Sigmoid colon (tissue), 7 donors: Measurements from ENCODE around the gene MLN. TPM values are rescaled to one million over a fixed set of nuclear protein-coding genes. Genes with fewer than 3 reads are reported as not detected.

Experiments
- DNase-seq: peaks from one replicate; pipeline ENCODE4 v3.0.0-alpha.2; 2019
- H3K27ac ChIP-seq, 4 donors: fragments of 200-600 bp; sonication (generic); one replicate each; pipeline ENCODE4 v1.5.1; 2016 to 2019; ENCODE audit warnings: mild to moderate bottlenecking in 1 of 4
- H3K27me3 ChIP-seq, 3 donors: fragments of 200-600 bp; sonication (generic); one replicate each; pipeline ENCODE4 v1.5.1; 2019; ENCODE audit warnings: mild to moderate bottlenecking in 1 of 3
- H3K36me3 ChIP-seq, 4 donors: fragments of 200-600 bp; sonication (generic); one replicate each; pipeline ENCODE4 v1.5.1; 2016 to 2019
- H3K4me1 ChIP-seq, 4 donors: fragments of 200-600 bp; sonication (generic); one replicate each; pipeline ENCODE4 v1.5.1; 2017 to 2019
- H3K4me3 ChIP-seq, 4 donors: fragments of 200-600 bp; sonication (generic); one replicate each; pipeline ENCODE4 v1.5.1; 2017 to 2019; ENCODE audit warnings: mild to moderate bottlenecking in 2 of 4, moderate library complexity in 1 of 4
- H3K9me3 ChIP-seq, 4 donors: fragments of 200-600 bp in 3 of 4; sonication (generic) in 3 of 4; one replicate each; pipeline versions ENCODE4 v1.5.1 to v1.6.1; 2013 to 2019
- EP300 ChIP-seq, 4 donors: sonication (generic); formaldehyde crosslinking; IDR thresholded peaks; one replicate each; pipeline ENCODE4 v1.6.1; 2017; ENCODE audit warnings: antibody characterized with exemption in 4 of 4
- POLR2A ChIP-seq, 2 donors: fragments of 450-650 bp; IDR thresholded peaks; one replicate each; pipeline ENCODE4 v1.6.1; 2016; ENCODE audit warnings: antibody characterized with exemption in 2 of 2, mild to moderate bottlenecking in 2 of 2, moderate library complexity in 2 of 2
- POLR2AphosphoS5 ChIP-seq, 4 donors: sonication (generic); formaldehyde crosslinking; IDR thresholded peaks; one replicate each; pipeline ENCODE4 v1.6.1; 2017; ENCODE audit warnings: antibody characterized with exemption in 4 of 4
- WGBS, 2 donors: extraction: QIAGEN DNeasy Blood & Tissue Kit; methylation state at CpG; one replicate each; pipeline ENCODE4 v1.1.7; 2013; 5-methylcytosine and 5-hydroxymethylcytosine counted together
- intact Hi-C: fragments of 100-400 bp; cut with DNase I; formaldehyde crosslinking; loops from one replicate; pipeline ENCODE4 v1.15.1; 2023
- polyA plus RNA-seq, 3 donors: library from polyadenylated mRNA; stranded (reverse); fragments of 200-250 nt; gene quantifications; one replicate each; pipeline ENCODE4 v1.2.3, GENCODE V29; 2013
- total RNA-seq, 4 donors: library from RNA; depleted of rRNA; stranded (reverse); fragments of >200 nt; gene quantifications; one replicate each; pipeline ENCODE4 v1.1.0, GENCODE V29; 2016
- TF ChIP-seq, protein P1 (sequence below), 4 experiments: fragments of 450-650 bp in 3 of 4; fragments of 200-600 bp in 1 of 4; IDR thresholded peaks; one replicate each; pipeline ENCODE4 v1.5.1; 2016 to 2019; ENCODE audit warnings: antibody characterized with exemption in 4 of 4, mild to moderate bottlenecking in 3 of 4, moderate library complexity in 2 of 4
- donor health status: healthy with polysubstance abuse.
- donor health status: Bipolar disorder and iron deficiency.
- donor health status: healthy.

MLN gene
- total and polyA plus RNA-seq, 7 donors: 0.48 TPM; not detected in 6

DNA sequence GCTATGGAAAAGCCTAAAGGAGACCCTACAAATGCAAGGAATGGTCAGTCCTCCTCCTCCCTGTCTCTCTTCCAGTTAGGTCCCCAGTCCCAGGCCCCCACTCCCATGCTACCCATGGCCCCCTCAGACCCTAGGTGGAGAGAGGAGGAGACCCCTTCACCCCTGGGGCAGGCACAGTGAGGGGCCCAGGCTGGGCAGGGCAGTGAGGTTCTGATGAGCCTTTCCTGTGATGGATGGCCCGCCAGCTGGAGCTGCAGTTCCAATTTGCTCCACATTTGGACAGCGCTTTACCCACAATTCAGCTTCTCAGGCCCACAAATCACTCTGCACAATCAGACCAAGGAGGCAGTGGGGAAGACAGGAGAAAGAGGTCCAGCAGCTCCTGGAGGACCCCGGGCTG lies 37.3 kb upstream of the MLN start:
- Histone ChIP-seq H3K9me3 (peaks cover 0 to 2% (median 0%) of the 10 kb centered on the region in 4 donors), H3K36me3 (no peaks in the 10 kb centered on the region), H3K4me3 (no peak overlapping the region), H3K4me1 (peaks cover 0 to 43% (median 26%) of the 10 kb centered on the region in 4 donors), H3K27me3 (no peaks in the 10 kb centered on the region), H3K27ac (no peak overlapping the region)
- 96 to 100% methylated on average over 3 of the region's 3 CpGs for WGBS, 2 donors
- TF ChIP-seq, protein P1, sequence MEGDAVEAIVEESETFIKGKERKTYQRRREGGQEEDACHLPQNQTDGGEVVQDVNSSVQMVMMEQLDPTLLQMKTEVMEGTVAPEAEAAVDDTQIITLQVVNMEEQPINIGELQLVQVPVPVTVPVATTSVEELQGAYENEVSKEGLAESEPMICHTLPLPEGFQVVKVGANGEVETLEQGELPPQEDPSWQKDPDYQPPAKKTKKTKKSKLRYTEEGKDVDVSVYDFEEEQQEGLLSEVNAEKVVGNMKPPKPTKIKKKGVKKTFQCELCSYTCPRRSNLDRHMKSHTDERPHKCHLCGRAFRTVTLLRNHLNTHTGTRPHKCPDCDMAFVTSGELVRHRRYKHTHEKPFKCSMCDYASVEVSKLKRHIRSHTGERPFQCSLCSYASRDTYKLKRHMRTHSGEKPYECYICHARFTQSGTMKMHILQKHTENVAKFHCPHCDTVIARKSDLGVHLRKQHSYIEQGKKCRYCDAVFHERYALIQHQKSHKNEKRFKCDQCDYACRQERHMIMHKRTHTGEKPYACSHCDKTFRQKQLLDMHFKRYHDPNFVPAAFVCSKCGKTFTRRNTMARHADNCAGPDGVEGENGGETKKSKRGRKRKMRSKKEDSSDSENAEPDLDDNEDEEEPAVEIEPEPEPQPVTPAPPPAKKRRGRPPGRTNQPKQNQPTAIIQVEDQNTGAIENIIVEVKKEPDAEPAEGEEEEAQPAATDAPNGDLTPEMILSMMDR (IDR thresholded peaks at IDR 0.05): no peak
- TF ChIP-seq POLR2A (IDR thresholded peaks at IDR 0.05): no peak
- no peak for TF ChIP-seq POLR2AphosphoS5 (IDR thresholded peaks at IDR 0.05)
- no peak for TF ChIP-seq EP300 (IDR thresholded peaks at IDR 0.05)
- intact Hi-C loops: no loop called here
- no peak for DNase-seq

DNA sequence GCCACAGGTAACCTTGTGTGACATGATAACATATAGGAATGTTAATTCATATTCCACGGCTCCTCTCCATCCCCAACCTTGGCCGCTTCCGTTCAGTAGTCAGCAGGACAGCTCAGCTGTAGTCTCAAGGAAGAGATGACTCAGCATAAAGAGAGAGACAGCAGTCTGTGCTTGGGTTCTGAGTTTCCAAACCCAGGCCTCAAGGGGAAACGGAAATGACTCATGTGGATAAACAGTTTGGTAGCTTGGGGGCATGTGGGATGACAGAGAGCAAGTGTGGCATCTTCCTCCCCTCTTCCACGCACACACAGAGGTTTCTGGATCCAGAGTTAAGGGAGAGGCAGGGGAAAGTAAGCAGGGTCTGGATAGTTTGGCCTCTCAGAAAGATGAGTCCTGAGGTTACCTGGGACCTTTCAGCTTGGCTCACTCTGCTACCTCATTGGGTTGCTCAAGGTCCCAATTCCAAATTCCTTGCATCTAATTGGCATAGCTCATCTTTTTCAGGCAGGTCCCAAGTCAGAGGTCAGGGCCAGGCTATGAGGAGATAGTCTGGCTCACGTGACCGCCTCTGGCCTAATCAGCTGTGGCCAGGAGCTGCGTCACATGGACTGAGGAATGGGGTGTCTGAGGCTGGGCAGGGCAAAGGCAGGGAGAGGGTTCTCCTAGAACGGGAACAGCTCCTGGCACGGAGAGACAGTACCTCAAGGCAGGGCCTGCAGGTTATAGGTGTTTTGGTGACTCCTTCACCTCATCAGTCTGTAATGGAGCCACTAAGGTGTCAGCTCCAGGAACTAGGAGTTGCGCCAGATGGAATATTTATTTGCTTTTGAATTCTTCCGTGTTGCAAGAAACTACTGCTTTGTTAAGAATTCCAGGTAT lies 36.5 kb upstream of the MLN start:
- intact Hi-C loops: no loop called here
- H3K9me3 ChIP-seq: peaks cover 0 to 2% (median 0%) of the 10 kb centered on the region in 4 donors
- TF ChIP-seq POLR2AphosphoS5 (IDR thresholded peaks at IDR 0.05): peak in 2 of 4 donors; percentile 23 to 48
- TF ChIP-seq, protein P1 (IDR thresholded peaks at IDR 0.05): no peak
- no peaks in the 10 kb centered on the region for H3K36me3 ChIP-seq
- peaks cover 0 to 43% (median 26%) of the 10 kb centered on the region in 4 donors for H3K4me1 ChIP-seq
- DNase-seq: no peak
- WGBS, 2 donors: 55 to 60% methylated on average over 12 of the region's 12 CpGs
- no peaks in the 10 kb centered on the region for H3K27me3 ChIP-seq
- no peak overlapping the region for H3K4me3 ChIP-seq
- no peak overlapping the region for H3K27ac ChIP-seq

DNA sequence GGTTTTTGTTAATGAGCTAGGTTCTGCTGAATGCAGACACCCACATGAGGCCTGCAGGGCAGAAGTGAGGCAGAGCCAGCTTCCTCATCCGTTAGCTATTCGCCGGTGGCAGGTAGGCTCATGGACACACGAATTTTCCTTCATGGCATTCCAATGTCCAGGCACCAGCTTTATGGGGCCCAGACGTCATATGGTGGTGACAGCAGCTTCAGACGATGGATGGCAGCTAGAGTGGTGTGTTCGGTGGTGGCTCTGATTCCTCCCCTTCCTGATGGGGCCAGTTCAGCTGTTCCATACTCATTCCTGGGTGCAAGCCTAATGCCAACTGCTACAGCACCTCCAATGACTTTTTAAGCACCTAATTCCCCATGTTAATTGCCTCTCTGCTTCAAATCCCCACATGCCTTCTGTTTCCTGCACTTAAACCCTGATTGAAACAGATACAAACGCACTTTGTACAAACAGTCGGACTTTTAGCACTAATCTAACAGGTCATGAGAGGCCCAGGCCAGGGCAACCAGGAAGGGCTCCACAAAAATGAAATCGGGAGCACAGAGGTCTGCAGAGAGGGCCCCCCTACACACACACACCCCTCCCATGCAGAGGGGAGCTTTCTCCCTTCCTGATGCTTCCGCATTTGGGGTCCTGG lies 35.7 kb upstream of the MLN start:
- 69 to 82% methylated on average over 11 of the region's 11 CpGs for WGBS, 2 donors
- no peak overlapping the region for H3K4me3 ChIP-seq
- H3K27me3 ChIP-seq: no peaks in the 10 kb centered on the region
- H3K9me3 ChIP-seq: peaks cover 0 to 2% (median 0%) of the 10 kb centered on the region in 4 donors
- no peaks in the 10 kb centered on the region for H3K36me3 ChIP-seq
- no peak overlapping the region for H3K27ac ChIP-seq
- TF ChIP-seq POLR2A (IDR thresholded peaks at IDR 0.05) (no peak), EP300 (IDR thresholded peaks at IDR 0.05) (no peak), POLR2AphosphoS5 (IDR thresholded peaks at IDR 0.05) (no peak)
- TF ChIP-seq, protein P1 (IDR thresholded peaks at IDR 0.05): no peak
- intact Hi-C loops: no loop called here
- DNase-seq: no peak
- peaks cover 0 to 43% (median 26%) of the 10 kb centered on the region in 4 donors for H3K4me1 ChIP-seq

DNA sequence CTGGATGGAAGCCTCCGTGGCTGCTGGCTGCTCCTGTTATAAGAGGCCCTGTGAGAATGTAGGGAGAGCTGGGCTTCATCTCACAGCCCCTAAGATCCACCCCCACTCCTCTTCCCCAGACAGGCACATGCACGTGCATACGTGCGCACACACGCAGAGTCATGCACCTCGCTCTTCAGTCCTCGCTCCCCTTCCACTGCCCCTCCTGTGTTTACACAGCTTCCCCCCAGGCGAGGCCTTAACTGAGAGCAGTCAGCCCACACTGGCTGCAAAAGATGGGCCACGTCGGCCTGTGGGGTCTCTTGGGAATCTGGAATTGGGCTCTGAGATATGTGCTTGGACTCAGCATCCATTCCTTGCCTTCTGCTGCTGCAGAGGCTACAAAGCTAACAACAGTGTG lies 35.2 kb upstream of the MLN start:
- Histone ChIP-seq H3K27ac (no peak overlapping the region), H3K4me1 (peaks cover 0 to 43% (median 26%) of the 10 kb centered on the region in 4 donors), H3K9me3 (peaks cover 0 to 2% (median 0%) of the 10 kb centered on the region in 4 donors), H3K4me3 (no peak overlapping the region), H3K27me3 (no peaks in the 10 kb centered on the region), H3K36me3 (no peaks in the 10 kb centered on the region)
- 88 to 91% methylated on average over 10 of the region's 10 CpGs for WGBS, 2 donors
- TF ChIP-seq EP300 (IDR thresholded peaks at IDR 0.05) (no peak), POLR2AphosphoS5 (IDR thresholded peaks at IDR 0.05) (no peak)
- TF ChIP-seq, protein P1 (IDR thresholded peaks at IDR 0.05): no peak
- intact Hi-C loops: no loop called here
- no peak for DNase-seq
